Skeletal muscle satellite cell (primary cell): ENCODE data around the gene ATP8A2.

Source experiments
- H3K27me3 ChIP-seq: 2 replicates; pipeline ENCODE4 v1.7.0; 2013; ENCODE audit warnings: low read length; ENCODE audit not compliant: control insufficient read depth, insufficient read depth
- H3K36me3 ChIP-seq: 2 replicates; pipeline ENCODE4 v1.7.0; 2013; ENCODE audit warnings: mild to moderate bottlenecking, control low read depth, low read length; ENCODE audit not compliant: insufficient read depth
- H3K4me1 ChIP-seq: 2 replicates; pipeline ENCODE4 v1.7.0; 2013; ENCODE audit warnings: low read length; ENCODE audit not compliant: control insufficient read depth, insufficient read depth
- H3K4me2 ChIP-seq: 2 replicates; pipeline ENCODE4 v1.7.0; 2013; ENCODE audit warnings: mild to moderate bottlenecking, low read length
- H3K4me3 ChIP-seq: 2 replicates; pipeline ENCODE4 v1.7.0; 2013; ENCODE audit warnings: low read length
- H3K9ac ChIP-seq: 2 replicates; pipeline ENCODE4 v1.7.0; 2013; ENCODE audit warnings: mild to moderate bottlenecking, low read depth, low read length, moderate library complexity
- H3K9me3 ChIP-seq: replicated peaks from 2 replicates; pipeline ENCODE4 v1.7.0; 2013; ENCODE audit warnings: mild to moderate bottlenecking, control low read depth, low read length

The ATP8A2 gene

GRCh38 chr13:25688536-25688935 lies 316.8 kb downstream of the ATP8A2 start:
- Histone ChIP-seq H3K4me3 (no peak overlapping the region), H3K27me3 (no peaks in the 10 kb centered on the region), H3K9me3 (no peaks in the 10 kb centered on the region), H3K36me3 (no peaks in the 10 kb centered on the region), H3K4me2 (peak overlapping the region; percentile 53), H3K9ac (no peak overlapping the region), H3K4me1 (peaks cover 19% of the 10 kb centered on the region)

- Histone ChIP-seq H3K9ac (no peak overlapping the region), H3K4me1 (peaks cover 19% of the 10 kb centered on the region), H3K4me3 (no peak overlapping the region), H3K36me3 (no peaks in the 10 kb centered on the region), H3K9me3 (no peaks in the 10 kb centered on the region), H3K27me3 (no peaks in the 10 kb centered on the region), H3K4me2 (no peak overlapping the region)
These were observed 317.8 kb downstream of the ATP8A2 start for GRCh38 chr13:25689539-25689938.

GRCh38 chr13:25690582-25690981 lies 318.8 kb downstream of the ATP8A2 start:
- peaks cover 19% of the 10 kb centered on the region for H3K4me1 ChIP-seq
- no peaks in the 10 kb centered on the region for H3K9me3 ChIP-seq
- no peak overlapping the region for H3K4me3 ChIP-seq
- H3K4me2 ChIP-seq: no peak overlapping the region
- H3K27me3 ChIP-seq: no peaks in the 10 kb centered on the region
- no peak overlapping the region for H3K9ac ChIP-seq
- H3K36me3 ChIP-seq: no peaks in the 10 kb centered on the region

GRCh38 chr13:25691654-25692053 lies 319.9 kb downstream of the ATP8A2 start:
- peak overlapping the region; percentile 22 for H3K4me2 ChIP-seq
- no peak overlapping the region for H3K9ac ChIP-seq
- no peaks in the 10 kb centered on the region for H3K9me3 ChIP-seq
- no peaks in the 10 kb centered on the region for H3K36me3 ChIP-seq
- H3K27me3 ChIP-seq: no peaks in the 10 kb centered on the region
- H3K4me3 ChIP-seq: no peak overlapping the region
- peaks cover 19% of the 10 kb centered on the region for H3K4me1 ChIP-seq

DNA sequence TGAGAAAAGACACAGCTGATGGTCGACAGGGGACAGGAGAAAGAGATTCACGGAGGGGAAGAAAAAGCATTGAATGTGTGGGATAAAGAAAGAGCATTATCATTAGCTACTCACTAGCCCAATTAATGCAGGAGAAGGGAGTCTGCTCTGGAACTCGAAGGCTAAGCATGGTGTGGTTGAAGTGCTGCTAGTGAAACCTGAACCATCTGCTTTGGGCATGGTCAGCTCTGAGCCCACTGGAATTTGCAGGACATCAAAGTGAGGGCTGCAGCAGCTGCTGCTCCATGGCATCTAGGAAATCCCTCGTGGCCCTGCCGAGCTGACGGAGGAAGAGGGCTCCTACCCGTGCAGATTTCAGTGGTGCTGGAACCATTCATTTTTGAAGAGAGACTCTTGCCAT lies 320.3 kb downstream of the ATP8A2 start:
- Histone ChIP-seq H3K4me1 (peaks cover 19% of the 10 kb centered on the region), H3K27me3 (no peaks in the 10 kb centered on the region), H3K9me3 (no peaks in the 10 kb centered on the region), H3K36me3 (no peaks in the 10 kb centered on the region), H3K9ac (no peak overlapping the region), H3K4me3 (no peak overlapping the region), H3K4me2 (peak overlapping the region; percentile 22)

DNA sequence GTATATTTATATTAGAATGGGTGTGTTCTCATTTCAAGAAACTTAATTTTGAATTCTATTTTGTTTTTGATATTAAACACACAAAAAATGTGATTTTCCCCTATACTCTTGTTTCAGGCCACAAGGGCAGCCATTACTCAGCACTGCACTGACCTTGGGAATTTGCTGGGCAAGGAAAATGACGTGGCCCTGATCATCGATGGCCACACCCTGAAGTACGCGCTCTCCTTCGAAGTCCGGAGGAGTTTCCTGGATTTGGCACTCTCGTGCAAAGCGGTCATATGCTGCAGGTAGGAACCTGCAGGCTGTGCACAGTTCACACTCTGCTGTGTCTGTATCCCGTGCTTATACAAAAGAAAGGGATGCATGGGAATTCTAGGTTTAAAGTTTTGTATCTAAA lies 327.3 kb downstream of the ATP8A2 start:
- Histone ChIP-seq H3K4me2 (no peak overlapping the region), H3K4me1 (no peaks in the 10 kb centered on the region), H3K36me3 (no peaks in the 10 kb centered on the region), H3K4me3 (no peak overlapping the region), H3K9me3 (no peaks in the 10 kb centered on the region), H3K9ac (no peak overlapping the region), H3K27me3 (no peaks in the 10 kb centered on the region)

- no peak overlapping the region for H3K4me2 ChIP-seq
- no peaks in the 10 kb centered on the region for H3K27me3 ChIP-seq
- H3K4me3 ChIP-seq: no peak overlapping the region
- no peaks in the 10 kb centered on the region for H3K9me3 ChIP-seq
- no peak overlapping the region for H3K9ac ChIP-seq
- H3K36me3 ChIP-seq: no peaks in the 10 kb centered on the region
- no peaks in the 10 kb centered on the region for H3K4me1 ChIP-seq
These were observed 327.8 kb downstream of the ATP8A2 start for GRCh38 chr13:25699600-25699999.

GRCh38 chr13:25701304-25701703 lies 329.5 kb downstream of the ATP8A2 start:
- Histone ChIP-seq H3K4me1 (no peaks in the 10 kb centered on the region), H3K4me2 (no peak overlapping the region), H3K9ac (no peak overlapping the region), H3K36me3 (no peaks in the 10 kb centered on the region), H3K4me3 (no peak overlapping the region), H3K9me3 (no peaks in the 10 kb centered on the region), H3K27me3 (no peaks in the 10 kb centered on the region)

DNA sequence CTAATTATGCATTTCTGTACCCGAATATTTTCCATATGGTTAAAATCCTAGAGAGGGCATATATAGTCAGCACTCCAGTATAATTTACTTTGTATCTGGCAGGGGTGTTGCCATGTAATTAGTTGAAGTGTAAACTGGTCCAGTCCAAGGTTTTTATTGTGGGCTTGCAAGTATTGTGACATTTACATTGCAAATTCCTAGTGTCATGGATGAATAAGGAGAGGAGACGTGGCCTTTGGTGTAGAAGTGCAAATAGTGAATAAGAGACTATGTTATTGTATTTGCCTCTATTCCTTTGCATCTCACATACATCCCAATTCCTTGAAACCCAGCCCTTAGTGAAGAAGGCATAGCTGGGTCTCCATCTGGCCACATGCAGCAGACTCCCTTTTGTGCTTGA lies 330.6 kb downstream of the ATP8A2 start:
- no peaks in the 10 kb centered on the region for H3K27me3 ChIP-seq
- no peak overlapping the region for H3K4me2 ChIP-seq
- H3K4me1 ChIP-seq: no peaks in the 10 kb centered on the region
- H3K9ac ChIP-seq: no peak overlapping the region
- no peak overlapping the region for H3K4me3 ChIP-seq
- no peaks in the 10 kb centered on the region for H3K36me3 ChIP-seq
- no peaks in the 10 kb centered on the region for H3K9me3 ChIP-seq

DNA sequence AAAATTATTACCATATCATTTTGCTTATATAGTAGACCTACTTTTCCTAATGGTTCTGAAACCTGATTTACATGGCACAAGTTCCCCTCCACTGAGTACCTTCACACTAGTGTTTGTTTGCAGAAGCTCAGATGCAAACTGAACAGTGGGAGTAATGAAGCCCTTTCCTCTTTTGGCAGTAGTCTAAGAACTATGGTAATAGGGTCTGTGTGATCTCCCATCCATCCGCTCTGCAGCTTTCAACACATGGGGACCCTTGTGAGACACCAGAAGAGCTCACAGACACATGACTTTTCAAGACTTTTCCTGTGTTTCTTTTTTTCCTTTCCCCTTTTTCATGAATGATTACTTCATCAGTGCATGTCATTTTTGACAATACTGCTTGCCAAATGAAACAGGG lies 336.0 kb downstream of the ATP8A2 start:
- Histone ChIP-seq H3K9ac (no peak overlapping the region), H3K4me2 (no peak overlapping the region), H3K4me3 (no peak overlapping the region), H3K9me3 (no peaks in the 10 kb centered on the region), H3K36me3 (no peaks in the 10 kb centered on the region), H3K27me3 (no peaks in the 10 kb centered on the region), H3K4me1 (peaks cover 8% of the 10 kb centered on the region)

GRCh38 chr13:25708268-25708667 lies 336.5 kb downstream of the ATP8A2 start:
- Histone ChIP-seq H3K27me3 (no peaks in the 10 kb centered on the region), H3K36me3 (no peaks in the 10 kb centered on the region), H3K4me3 (no peak overlapping the region), H3K4me2 (no peak overlapping the region), H3K9ac (no peak overlapping the region), H3K9me3 (no peaks in the 10 kb centered on the region), H3K4me1 (peaks cover 8% of the 10 kb centered on the region)

- no peaks in the 10 kb centered on the region for H3K36me3 ChIP-seq
- H3K27me3 ChIP-seq: no peaks in the 10 kb centered on the region
- no peak overlapping the region for H3K4me3 ChIP-seq
- no peaks in the 10 kb centered on the region for H3K9me3 ChIP-seq
- H3K4me1 ChIP-seq: peaks cover 8% of the 10 kb centered on the region
- no peak overlapping the region for H3K9ac ChIP-seq
- H3K4me2 ChIP-seq: no peak overlapping the region
These were observed 337.3 kb downstream of the ATP8A2 start for GRCh38 chr13:25709088-25709487.
